ENCODE measurements around the gene PXMP4.

GRCh38 chr20:33673114-33673409 lies 47.0 kb downstream of the PXMP4 start:
- TF ChIP-seq, protein P1, sequence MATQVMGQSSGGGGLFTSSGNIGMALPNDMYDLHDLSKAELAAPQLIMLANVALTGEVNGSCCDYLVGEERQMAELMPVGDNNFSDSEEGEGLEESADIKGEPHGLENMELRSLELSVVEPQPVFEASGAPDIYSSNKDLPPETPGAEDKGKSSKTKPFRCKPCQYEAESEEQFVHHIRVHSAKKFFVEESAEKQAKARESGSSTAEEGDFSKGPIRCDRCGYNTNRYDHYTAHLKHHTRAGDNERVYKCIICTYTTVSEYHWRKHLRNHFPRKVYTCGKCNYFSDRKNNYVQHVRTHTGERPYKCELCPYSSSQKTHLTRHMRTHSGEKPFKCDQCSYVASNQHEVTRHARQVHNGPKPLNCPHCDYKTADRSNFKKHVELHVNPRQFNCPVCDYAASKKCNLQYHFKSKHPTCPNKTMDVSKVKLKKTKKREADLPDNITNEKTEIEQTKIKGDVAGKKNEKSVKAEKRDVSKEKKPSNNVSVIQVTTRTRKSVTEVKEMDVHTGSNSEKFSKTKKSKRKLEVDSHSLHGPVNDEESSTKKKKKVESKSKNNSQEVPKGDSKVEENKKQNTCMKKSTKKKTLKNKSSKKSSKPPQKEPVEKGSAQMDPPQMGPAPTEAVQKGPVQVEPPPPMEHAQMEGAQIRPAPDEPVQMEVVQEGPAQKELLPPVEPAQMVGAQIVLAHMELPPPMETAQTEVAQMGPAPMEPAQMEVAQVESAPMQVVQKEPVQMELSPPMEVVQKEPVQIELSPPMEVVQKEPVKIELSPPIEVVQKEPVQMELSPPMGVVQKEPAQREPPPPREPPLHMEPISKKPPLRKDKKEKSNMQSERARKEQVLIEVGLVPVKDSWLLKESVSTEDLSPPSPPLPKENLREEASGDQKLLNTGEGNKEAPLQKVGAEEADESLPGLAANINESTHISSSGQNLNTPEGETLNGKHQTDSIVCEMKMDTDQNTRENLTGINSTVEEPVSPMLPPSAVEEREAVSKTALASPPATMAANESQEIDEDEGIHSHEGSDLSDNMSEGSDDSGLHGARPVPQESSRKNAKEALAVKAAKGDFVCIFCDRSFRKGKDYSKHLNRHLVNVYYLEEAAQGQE (IDR thresholded peaks at IDR 0.05; ENCODE audit: insufficient read depth in 1 of 2, low read depth in 2 of 2, low read length in 2 of 2): no peak
- TF ChIP-seq TAF1 (IDR thresholded peaks at IDR 0.05; ENCODE audit: borderline replicate concordance, insufficient read depth, low read length): no peak

Measured in PFSK-1 (cell line).